Measurements from ENCODE around the gene GJD3.
A peak's percentile ranks its signal among the peaks of the same experiment; 100 is the strongest.

The GJD3 gene

GRCh38 chr17:40366861-40367518, 2.5 kb upstream of the GJD3 start:
- DNase-seq: no peak

- DNase-seq: no peak
These were observed 1.7 kb upstream of the GJD3 start for GRCh38 chr17:40366076-40366860.

- DNase-seq: no peak
These were observed 369 bp upstream of the GJD3 start for GRCh38 chr17:40364906-40365305.

GRCh38 chr17:40363111-40363827, 1.3 kb downstream of the GJD3 start:
- no peak for DNase-seq

GRCh38 chr17:40362696-40363110, 1.8 kb downstream of the GJD3 start:
- peak; percentile 93 for DNase-seq

- DNase-seq: no peak
These were observed 2.4 kb downstream of the GJD3 start for GRCh38 chr17:40361925-40362695.

GRCh38 chr17:40361063-40361924, 3.2 kb downstream of the GJD3 start:
- no peak for DNase-seq

- DNase-seq: no peak
These were observed 4.4 kb downstream of the GJD3 start for GRCh38 chr17:40360091-40360490.

GRCh38 chr17:40358323-40359038, 6.1 kb downstream of the GJD3 start:
- peak; percentile 99 for DNase-seq

- no peak for DNase-seq
These were observed 7.3 kb downstream of the GJD3 start for GRCh38 chr17:40356990-40357881.

- DNase-seq: no peak
These were observed 8.5 kb downstream of the GJD3 start for GRCh38 chr17:40355804-40356758.

GRCh38 chr17:40355123-40355803, 9.3 kb downstream of the GJD3 start:
- peak; percentile 97 for DNase-seq

- no peak for DNase-seq
These were observed 10.1 kb downstream of the GJD3 start for GRCh38 chr17:40354221-40355122.

- no peak for DNase-seq
These were observed 11.7 kb downstream of the GJD3 start for GRCh38 chr17:40352779-40353394.

GRCh38 chr17:40352237-40352778, 12.2 kb downstream of the GJD3 start:
- DNase-seq: no peak
